Left hindlimb (tissue), 1 donor: ENCODE measurements around the gene LAT.
"Not testable (repeated sequence)": the region's sequence is repeated elsewhere in the genome, so short reads cannot be mapped to it uniquely, and the experiment has no call there.

Experiments used
- DNase-seq: peaks from one replicate; pipeline ENCODE4 v3.0.0-alpha.2; 2018

LAT gene

GRCh38 chr16:28980330-28980729 is 4.5 kb upstream of the LAT start:
- not testable (repeated sequence) for DNase-seq

GRCh38 chr16:28980929-28981328 is 3.9 kb upstream of the LAT start:
- DNase-seq: no peak

GRCh38 chr16:28981517-28981916 is 3.3 kb upstream of the LAT start:
- DNase-seq: no peak

GRCh38 chr16:28982418-28982817 is 2.4 kb upstream of the LAT start:
- no peak for DNase-seq

GRCh38 chr16:28982949-28983348 is 1.9 kb upstream of the LAT start:
- DNase-seq: no peak

GRCh38 chr16:28983644-28984043 is 1.2 kb upstream of the LAT start:
- DNase-seq: no peak

- DNase-seq: no peak
Measured at GRCh38 chr16:28984091-28984490, 761 bp upstream of the LAT start.

GRCh38 chr16:28985211-28986041 is 574 bp downstream of the LAT start:
- DNase-seq: no peak

GRCh38 chr16:28986046-28986445 is 1.2 kb downstream of the LAT start:
- no peak for DNase-seq

GRCh38 chr16:28986492-28986891 is 1.6 kb downstream of the LAT start:
- no peak for DNase-seq

- no peak for DNase-seq
Measured at GRCh38 chr16:28987170-28987853, 2.5 kb downstream of the LAT start.

GRCh38 chr16:28989363-28989762 is 4.5 kb downstream of the LAT start:
- DNase-seq: no peak

GRCh38 chr16:28990375-28991040 is 5.7 kb downstream of the LAT start:
- no peak for DNase-seq

- no peak for DNase-seq
Measured at GRCh38 chr16:28991687-28992086, 6.8 kb downstream of the LAT start.

- DNase-seq: no peak
Measured at GRCh38 chr16:28992496-28992895, 7.6 kb downstream of the LAT start.

GRCh38 chr16:28998837-28999236 is 14.0 kb downstream of the LAT start:
- no peak for DNase-seq

- no peak for DNase-seq
Measured at GRCh38 chr16:28999577-28999976, 14.7 kb downstream of the LAT start.

- DNase-seq: no peak
Measured at GRCh38 chr16:29000019-29000418, 15.2 kb downstream of the LAT start.

- DNase-seq: not testable (repeated sequence)
Measured at GRCh38 chr16:29004496-29005139, 19.8 kb downstream of the LAT start.

- DNase-seq: no peak
Measured at GRCh38 chr16:29007730-29008593, 23.1 kb downstream of the LAT start.

GRCh38 chr16:29009050-29009837 is 24.4 kb downstream of the LAT start:
- no peak for DNase-seq

- no peak for DNase-seq
Measured at GRCh38 chr16:29009838-29010166, 24.9 kb downstream of the LAT start.
